ENCODE data around the gene CR1L.
"Not testable (repeated sequence)": the region's sequence is repeated elsewhere in the genome, so short reads cannot be mapped to it uniquely, and the experiment has no call there.

Gene CR1L

GRCh38 chr1:207691010-207691409 is 46.1 kb downstream of the CR1L start:
- Histone ChIP-seq H2AFZ (ENCODE audit: low read length) (no peak overlapping the region), H3K9me3 (ENCODE audit: insufficient read depth, low read depth, low read length) (no peaks in the 10 kb centered on the region), H3F3A (ENCODE audit: low read depth) (no peaks in the 10 kb centered on the region), H3K4me2 (ENCODE audit: low read depth, low read length, poor library complexity, severe bottlenecking) (no peak overlapping the region), H3K4me3 (ENCODE audit: low read length, poor library complexity, severe bottlenecking) (no peak overlapping the region), H3K9me2 (replicated peaks; ENCODE audit: low read depth, low read length) (no peaks in the 10 kb centered on the region), H3K79me2 (ENCODE audit: insufficient read depth, low read length) (no peaks in the 10 kb centered on the region), H3K27me3 (ENCODE audit: insufficient read depth, low read length, poor library complexity, severe bottlenecking) (no peaks in the 10 kb centered on the region), H3K9ac (ENCODE audit: low read depth, low read length, poor library complexity, severe bottlenecking) (no peak overlapping the region), H3K36me3 (ENCODE audit: insufficient read depth, low read length) (no peaks in the 10 kb centered on the region), H3K4me1 (ENCODE audit: insufficient read depth, low read length, poor library complexity, severe bottlenecking) (no peaks in the 10 kb centered on the region), H4K20me1 (ENCODE audit: insufficient read depth, low read length, poor library complexity, severe bottlenecking) (no peaks in the 10 kb centered on the region)
- TF ChIP-seq EZH2phosphoT487 (IDR thresholded peaks at IDR 0.05; ENCODE audit: borderline replicate concordance) (no peak), CTCF (conservative IDR thresholded peaks at IDR 0.05; ENCODE audit: low read length) (no peak)

- Histone ChIP-seq H3K4me3 (ENCODE audit: low read length, poor library complexity, severe bottlenecking) (no peak overlapping the region), H3K9me2 (replicated peaks; ENCODE audit: low read depth, low read length) (no peaks in the 10 kb centered on the region), H3K4me1 (ENCODE audit: insufficient read depth, low read length, poor library complexity, severe bottlenecking) (no peaks in the 10 kb centered on the region), H4K20me1 (ENCODE audit: insufficient read depth, low read length, poor library complexity, severe bottlenecking) (no peaks in the 10 kb centered on the region), H3F3A (ENCODE audit: low read depth) (no peaks in the 10 kb centered on the region), H3K4me2 (ENCODE audit: low read depth, low read length, poor library complexity, severe bottlenecking) (no peak overlapping the region), H3K79me2 (ENCODE audit: insufficient read depth, low read length) (no peaks in the 10 kb centered on the region), H2AFZ (ENCODE audit: low read length) (no peak overlapping the region), H3K9ac (ENCODE audit: low read depth, low read length, poor library complexity, severe bottlenecking) (no peak overlapping the region), H3K36me3 (ENCODE audit: insufficient read depth, low read length) (no peaks in the 10 kb centered on the region), H3K27me3 (ENCODE audit: insufficient read depth, low read length, poor library complexity, severe bottlenecking) (no peaks in the 10 kb centered on the region), H3K9me3 (ENCODE audit: insufficient read depth, low read depth, low read length) (no peaks in the 10 kb centered on the region)
- TF ChIP-seq CTCF (conservative IDR thresholded peaks at IDR 0.05; ENCODE audit: low read length) (no peak), EZH2phosphoT487 (IDR thresholded peaks at IDR 0.05; ENCODE audit: borderline replicate concordance) (no peak)
These were observed 46.9 kb downstream of the CR1L start for GRCh38 chr1:207691841-207692240.

- not testable (repeated sequence) for H2AFZ ChIP-seq (ENCODE audit: low read length); H3K4me2 ChIP-seq (ENCODE audit: low read depth, low read length, poor library complexity, severe bottlenecking); H3K9ac ChIP-seq (ENCODE audit: low read depth, low read length, poor library complexity, severe bottlenecking); H3K9me2 ChIP-seq (replicated peaks; ENCODE audit: low read depth, low read length); H4K20me1 ChIP-seq (ENCODE audit: insufficient read depth, low read length, poor library complexity, severe bottlenecking); H3K79me2 ChIP-seq (ENCODE audit: insufficient read depth, low read length); H3K9me3 ChIP-seq (ENCODE audit: insufficient read depth, low read depth, low read length); H3F3A ChIP-seq (ENCODE audit: low read depth); H3K36me3 ChIP-seq (ENCODE audit: insufficient read depth, low read length); H3K27me3 ChIP-seq (ENCODE audit: insufficient read depth, low read length, poor library complexity, severe bottlenecking); H3K4me1 ChIP-seq (ENCODE audit: insufficient read depth, low read length, poor library complexity, severe bottlenecking); H3K4me3 ChIP-seq (ENCODE audit: low read length, poor library complexity, severe bottlenecking)
These were observed 47.4 kb downstream of the CR1L start for GRCh38 chr1:207692291-207692690.

GRCh38 chr1:207695891-207696290 is 51.0 kb downstream of the CR1L start:
- Histone ChIP-seq H2AFZ (ENCODE audit: low read length) (no peak overlapping the region), H3K9ac (ENCODE audit: low read depth, low read length, poor library complexity, severe bottlenecking) (no peak overlapping the region), H3K79me2 (ENCODE audit: insufficient read depth, low read length) (no peaks in the 10 kb centered on the region), H3K4me3 (ENCODE audit: low read length, poor library complexity, severe bottlenecking) (no peak overlapping the region), H3K9me3 (ENCODE audit: insufficient read depth, low read depth, low read length) (no peaks in the 10 kb centered on the region), H3K9me2 (replicated peaks; ENCODE audit: low read depth, low read length) (no peaks in the 10 kb centered on the region), H3K36me3 (ENCODE audit: insufficient read depth, low read length) (no peaks in the 10 kb centered on the region), H3K27me3 (ENCODE audit: insufficient read depth, low read length, poor library complexity, severe bottlenecking) (no peaks in the 10 kb centered on the region), H3K4me2 (ENCODE audit: low read depth, low read length, poor library complexity, severe bottlenecking) (no peak overlapping the region), H3F3A (ENCODE audit: low read depth) (no peaks in the 10 kb centered on the region), H4K20me1 (ENCODE audit: insufficient read depth, low read length, poor library complexity, severe bottlenecking) (no peaks in the 10 kb centered on the region), H3K4me1 (ENCODE audit: insufficient read depth, low read length, poor library complexity, severe bottlenecking) (no peaks in the 10 kb centered on the region)
- no peak for TF ChIP-seq EZH2phosphoT487 (IDR thresholded peaks at IDR 0.05; ENCODE audit: borderline replicate concordance)
- no peak for TF ChIP-seq CTCF (conservative IDR thresholded peaks at IDR 0.05; ENCODE audit: low read length)

Measured in Loucy (cell line).